AG09309 (cell line): ENCODE measurements around the gene MACF1.

Experiments used
- DNase-seq: peaks from one replicate; pipeline ENCODE4 v3.0.0-alpha.2; 2010; ENCODE audit warnings: low read depth
- H3K4me3 ChIP-seq: 2 replicates; pipeline ENCODE4 v1.5.1; 2011; ENCODE audit warnings: mild to moderate bottlenecking, low read depth, low read length, moderate library complexity; ENCODE audit not compliant: control insufficient read depth
- TF ChIP-seq, protein P1 (sequence below): IDR thresholded peaks from 2 replicates; pipeline ENCODE4 v1.5.1; 2011; ENCODE audit warnings: mild to moderate bottlenecking, low read depth, low read length, inconsistent platforms; ENCODE audit not compliant: insufficient read depth, control insufficient read depth; ENCODE audit errors: missing control alignments

Gene MACF1

GRCh38 chr1:39214714-39214997 is 10.2 kb downstream of the MACF1 start:
- DNase-seq = no peak
- TF ChIP-seq, protein P1, sequence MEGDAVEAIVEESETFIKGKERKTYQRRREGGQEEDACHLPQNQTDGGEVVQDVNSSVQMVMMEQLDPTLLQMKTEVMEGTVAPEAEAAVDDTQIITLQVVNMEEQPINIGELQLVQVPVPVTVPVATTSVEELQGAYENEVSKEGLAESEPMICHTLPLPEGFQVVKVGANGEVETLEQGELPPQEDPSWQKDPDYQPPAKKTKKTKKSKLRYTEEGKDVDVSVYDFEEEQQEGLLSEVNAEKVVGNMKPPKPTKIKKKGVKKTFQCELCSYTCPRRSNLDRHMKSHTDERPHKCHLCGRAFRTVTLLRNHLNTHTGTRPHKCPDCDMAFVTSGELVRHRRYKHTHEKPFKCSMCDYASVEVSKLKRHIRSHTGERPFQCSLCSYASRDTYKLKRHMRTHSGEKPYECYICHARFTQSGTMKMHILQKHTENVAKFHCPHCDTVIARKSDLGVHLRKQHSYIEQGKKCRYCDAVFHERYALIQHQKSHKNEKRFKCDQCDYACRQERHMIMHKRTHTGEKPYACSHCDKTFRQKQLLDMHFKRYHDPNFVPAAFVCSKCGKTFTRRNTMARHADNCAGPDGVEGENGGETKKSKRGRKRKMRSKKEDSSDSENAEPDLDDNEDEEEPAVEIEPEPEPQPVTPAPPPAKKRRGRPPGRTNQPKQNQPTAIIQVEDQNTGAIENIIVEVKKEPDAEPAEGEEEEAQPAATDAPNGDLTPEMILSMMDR = no peak
- no peak overlapping the region for H3K4me3 ChIP-seq

DNA sequence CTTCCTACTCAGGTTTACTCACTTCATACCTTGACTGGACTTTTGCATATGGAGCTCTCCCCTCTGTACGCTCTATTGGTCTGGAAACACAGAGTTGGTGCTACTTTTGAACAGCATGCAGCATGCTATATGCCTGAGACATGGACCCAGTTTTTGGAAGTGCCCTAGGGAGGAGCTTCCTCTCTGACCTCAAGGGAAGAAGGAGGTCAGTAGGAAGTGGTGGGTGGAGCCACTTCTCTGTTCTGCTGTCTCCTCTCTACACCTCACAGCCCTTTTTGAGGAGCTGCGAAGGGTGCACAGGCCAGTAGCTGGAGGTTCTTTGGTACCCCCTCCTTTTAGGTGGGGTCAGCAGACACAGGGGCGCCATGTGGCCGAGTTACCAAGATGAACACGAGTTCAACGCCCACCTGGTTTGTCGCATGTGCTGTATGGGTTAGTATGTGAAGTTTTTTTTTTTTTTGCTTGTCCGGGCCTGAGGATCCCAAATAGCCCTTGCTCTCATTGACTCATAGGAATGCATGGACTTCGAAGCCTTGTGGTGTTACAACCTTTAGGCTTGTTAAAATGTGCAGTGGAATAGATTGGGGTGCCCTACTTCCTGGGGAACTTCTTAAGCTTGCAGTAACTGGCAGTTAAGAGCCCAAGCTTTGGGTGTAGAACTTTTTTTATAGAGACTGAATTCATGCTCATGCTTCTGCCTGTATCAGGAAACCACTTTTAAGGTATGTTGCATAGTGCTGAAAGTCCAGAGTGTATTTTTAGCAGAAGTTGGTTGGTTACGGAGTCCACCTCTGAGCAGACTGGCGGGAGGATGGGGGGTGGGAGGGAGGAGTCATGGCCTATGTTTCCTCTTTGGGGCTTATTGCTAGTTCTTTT is 10.7 kb downstream of the MACF1 start:
- no peak for DNase-seq
- H3K4me3 ChIP-seq = no peak overlapping the region
- TF ChIP-seq, protein P1 = no peak

DNA sequence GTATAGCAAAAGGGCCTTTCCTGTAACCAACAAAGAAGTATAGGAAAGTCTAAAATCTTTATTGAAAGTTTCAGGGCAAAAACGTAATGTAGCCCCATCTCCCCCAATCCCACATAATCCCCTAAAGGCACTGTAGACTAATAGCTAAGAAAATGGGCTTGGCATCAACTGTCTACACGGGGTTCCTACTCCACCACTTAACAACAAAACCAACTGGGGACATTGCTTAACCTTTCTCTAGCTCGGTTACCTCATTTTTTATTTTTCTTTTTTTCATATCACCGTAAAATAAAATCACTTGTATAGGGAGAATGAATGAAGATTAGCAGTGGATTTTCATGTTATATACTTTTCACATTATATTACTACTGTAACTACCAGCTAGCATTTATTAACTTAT is 12.3 kb downstream of the MACF1 start:
- TF ChIP-seq, protein P1 = no peak
- DNase-seq = no peak
- no peak overlapping the region for H3K4me3 ChIP-seq

- TF ChIP-seq, protein P1 = no peak
- DNase-seq = no peak
- H3K4me3 ChIP-seq = no peak overlapping the region
These were observed 16.7 kb downstream of the MACF1 start for GRCh38 chr1:39220891-39221870.

DNA sequence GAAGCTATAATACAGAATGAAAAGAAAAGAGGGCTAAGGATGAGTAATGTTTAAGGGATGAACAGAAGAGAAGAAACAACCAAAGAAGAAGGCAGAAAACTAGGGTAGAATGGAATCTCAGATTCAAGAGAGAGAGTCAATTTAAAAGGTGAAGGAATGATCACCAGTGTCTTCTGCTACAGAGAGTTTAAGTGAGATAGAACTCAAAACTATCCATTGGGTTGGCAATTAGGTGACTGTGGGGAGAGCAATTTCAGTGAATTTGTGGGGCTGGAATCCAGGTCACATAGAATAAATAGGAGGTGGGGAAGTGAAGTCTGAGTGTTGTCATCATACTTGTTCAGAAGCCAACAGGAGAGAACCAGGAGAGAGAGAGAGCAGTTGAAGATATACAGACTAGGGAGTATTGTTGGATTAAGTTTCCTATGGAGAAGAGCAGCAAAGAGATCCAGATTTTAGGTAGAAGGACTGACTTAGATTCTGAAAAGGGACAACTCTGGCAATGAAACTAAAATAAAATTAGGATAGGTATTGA is 19.9 kb downstream of the MACF1 start:
- no peak for DNase-seq
- TF ChIP-seq, protein P1 = no peak
- H3K4me3 ChIP-seq = no peak overlapping the region

DNA sequence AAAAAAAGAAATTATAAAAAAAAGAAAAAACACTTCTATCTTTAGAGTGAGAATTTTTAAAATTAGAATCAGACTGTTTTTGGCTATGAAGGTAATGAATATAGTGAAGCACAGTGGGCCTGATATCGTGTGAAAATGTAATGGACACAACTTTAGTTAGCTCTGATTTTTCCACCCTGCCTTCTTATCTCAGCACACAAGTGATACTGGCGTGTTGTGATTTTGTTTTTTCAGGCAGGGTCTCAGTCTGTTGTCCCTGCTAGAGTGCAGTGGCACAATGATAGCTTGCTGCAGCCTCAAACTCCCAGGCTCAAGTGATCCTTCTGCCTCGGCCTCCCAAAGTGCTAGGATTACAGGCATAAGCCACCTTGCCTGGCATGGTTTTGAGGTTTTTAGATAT is 22.3 kb downstream of the MACF1 start:
- no peak for DNase-seq
- TF ChIP-seq, protein P1 = no peak

More for the DNA sequence above, 22.3 kb downstream of the MACF1 start:
- no peak overlapping the region for H3K4me3 ChIP-seq
